Activated CD4-positive, alpha-beta T cell treated with anti-CD3 and anti-CD28 coated beads, Interleukin-2, amount 50 U/mL, for 48 hours (primary cell): Measurements from ENCODE around the gene CCDC142.

Experiments
- DNase-seq, 2 experiments: peaks; one replicate each; pipeline ENCODE4 v3.0.0-alpha.2; 2020

The CCDC142 gene, protein sequence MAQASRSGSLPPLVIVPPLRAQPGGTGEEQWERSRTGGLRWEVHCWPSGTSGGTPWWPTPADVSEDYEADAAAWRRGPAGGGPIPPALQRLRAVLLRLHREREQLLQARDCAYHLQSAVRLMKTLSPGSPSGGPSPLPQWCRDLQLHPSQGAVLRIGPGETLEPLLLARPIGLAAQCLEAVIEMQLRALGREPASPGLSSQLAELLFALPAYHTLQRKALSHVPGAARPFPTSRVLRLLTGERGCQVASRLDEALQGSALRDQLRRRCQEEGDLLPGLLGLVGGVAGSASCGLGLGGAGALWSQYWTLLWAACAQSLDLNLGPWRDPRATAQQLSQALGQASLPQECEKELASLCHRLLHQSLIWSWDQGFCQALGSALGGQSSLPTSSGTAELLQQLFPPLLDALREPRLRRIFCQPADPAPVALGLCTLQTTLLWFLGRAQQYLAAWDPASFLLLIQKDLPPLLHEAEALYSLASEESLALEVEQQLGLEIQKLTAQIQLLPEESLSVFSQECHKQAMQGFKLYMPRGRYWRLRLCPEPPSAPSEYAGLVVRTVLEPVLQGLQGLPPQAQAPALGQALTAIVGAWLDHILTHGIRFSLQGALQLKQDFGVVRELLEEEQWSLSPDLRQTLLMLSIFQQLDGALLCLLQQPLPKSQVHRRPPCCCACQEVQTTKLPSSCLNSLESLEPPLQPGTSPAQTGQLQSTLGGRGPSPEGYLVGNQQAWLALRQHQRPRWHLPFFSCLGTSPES

DNA sequence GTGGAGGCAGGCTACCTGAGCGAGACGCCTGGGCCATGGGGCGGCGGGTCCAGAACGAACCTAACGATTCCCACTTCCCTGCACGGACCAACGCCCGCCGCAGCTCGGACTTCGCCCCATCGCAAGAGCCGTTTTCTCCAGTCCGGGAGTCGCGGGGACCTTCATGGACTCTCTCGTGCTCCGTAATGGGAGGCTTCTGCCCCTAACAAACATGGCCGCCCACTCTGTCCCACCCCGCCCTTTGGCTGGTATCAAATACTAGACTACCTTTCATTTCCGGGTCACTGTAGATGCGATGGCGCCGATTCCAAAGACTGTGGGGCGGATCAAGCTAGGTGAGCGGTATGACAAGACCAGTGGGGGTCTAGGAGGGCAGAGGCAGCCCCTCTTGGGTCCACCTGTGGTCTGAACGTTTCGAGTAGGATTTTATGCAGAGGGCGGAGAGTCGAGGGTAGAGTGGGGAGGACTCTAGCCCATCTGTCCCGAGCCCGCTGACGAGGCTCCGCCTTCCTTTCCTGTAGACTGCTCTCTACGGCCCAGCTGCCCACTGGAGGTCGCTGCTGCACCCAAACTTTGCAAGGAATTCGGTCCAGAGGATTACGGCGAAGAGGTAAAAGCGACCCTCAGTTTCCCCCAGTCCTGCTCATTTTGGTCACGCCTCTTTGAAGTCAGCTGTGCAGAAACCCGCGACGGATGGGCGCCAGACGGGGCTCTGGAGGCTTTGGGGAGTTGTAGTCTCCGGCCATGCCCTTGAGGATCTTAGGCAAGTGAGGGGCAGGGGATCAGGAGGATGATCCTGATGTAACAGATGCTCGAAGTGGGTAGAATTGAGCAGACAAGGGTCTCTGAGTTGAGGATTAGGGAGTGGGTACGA lies at the start of gene CCDC142, which contains the start of gene TTC31:
CCDC142 (minus strand) TSS at position 198 of the 874 bp plus-strand sequence; CDS start at position 37, 161 bp downstream.
TTC31 (plus strand) TSS at position 281 of the 874 bp plus-strand sequence; CDS start at position 296, 15 bp downstream.
- DNase-seq: peak; percentile 94 to 97

DNA sequence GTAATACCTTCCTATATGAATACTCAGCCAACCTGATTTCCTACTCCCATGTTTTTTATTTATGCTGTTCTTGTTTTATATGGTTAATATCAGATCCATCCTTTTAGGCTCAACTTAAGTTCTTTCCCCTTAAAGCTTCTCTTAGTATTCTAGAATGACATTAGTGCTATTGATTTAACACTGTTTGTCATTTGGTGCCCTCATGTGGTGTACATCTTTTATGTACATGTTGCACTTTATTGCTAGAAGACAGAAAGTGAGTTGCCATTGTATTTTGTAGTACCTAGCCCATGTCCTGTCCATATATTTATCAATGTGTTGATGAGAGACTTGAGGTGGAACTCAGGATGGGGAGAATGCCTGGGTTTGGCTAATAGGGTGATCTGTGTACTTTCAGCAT lies 49.4 kb upstream of the CCDC142 start:
- no peak for DNase-seq

DNA sequence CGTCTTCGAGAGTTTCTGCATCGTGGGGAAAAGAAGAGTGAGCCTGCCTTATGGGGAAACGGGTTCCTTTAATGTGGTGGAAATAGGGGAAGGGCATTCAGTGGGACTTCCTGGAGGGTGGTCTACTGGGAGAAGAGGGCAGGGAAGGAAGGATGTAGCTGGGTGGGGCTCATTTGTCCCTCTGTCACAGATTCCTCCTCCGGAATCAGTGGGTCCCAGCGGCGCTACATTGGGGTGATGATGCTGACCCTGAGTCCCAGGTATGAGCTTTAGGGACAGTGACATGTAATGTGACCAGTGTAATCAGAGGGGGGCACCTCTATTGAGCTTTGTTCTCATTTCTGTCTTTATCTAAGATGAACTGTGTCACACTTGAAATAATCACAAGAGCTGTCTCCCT lies 48.9 kb upstream of the CCDC142 start:
- no peak for DNase-seq

DNA sequence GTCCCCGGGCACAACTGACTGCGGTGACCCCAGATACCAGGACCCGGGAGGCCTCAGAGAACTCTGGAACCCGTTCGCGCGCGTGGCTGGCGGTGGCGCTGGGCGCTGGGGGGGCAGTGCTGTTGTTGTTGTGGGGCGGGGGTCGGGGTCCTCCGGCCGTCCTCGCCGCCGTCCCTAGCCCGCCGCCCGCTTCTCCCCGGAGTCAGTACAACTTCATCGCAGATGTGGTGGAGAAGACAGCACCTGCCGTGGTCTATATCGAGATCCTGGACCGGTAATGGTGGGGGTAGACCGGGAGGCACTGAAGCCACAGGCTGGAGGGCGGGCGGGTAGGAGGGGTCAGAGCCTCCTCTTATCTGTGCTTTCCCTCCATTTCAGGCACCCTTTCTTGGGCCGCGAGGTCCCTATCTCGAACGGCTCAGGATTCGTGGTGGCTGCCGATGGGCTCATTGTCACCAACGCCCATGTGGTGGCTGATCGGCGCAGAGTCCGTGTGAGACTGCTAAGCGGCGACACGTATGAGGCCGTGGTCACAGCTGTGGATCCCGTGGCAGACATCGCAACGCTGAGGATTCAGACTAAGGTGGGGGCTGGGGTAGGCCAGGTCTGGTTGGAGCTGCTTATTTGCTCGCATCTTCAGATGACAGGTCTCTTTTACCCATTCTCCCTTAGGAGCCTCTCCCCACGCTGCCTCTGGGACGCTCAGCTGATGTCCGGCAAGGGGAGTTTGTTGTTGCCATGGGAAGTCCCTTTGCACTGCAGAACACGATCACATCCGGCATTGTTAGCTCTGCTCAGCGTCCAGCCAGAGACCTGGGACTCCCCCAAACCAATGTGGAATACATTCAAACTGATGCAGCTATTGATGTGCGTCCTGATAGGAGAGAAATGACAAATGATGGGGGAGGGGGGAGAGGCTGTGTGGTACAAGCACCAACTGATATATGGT lies 47.7 kb upstream of the CCDC142 start:
- peak; percentile 57 to 68 for DNase-seq

DNA sequence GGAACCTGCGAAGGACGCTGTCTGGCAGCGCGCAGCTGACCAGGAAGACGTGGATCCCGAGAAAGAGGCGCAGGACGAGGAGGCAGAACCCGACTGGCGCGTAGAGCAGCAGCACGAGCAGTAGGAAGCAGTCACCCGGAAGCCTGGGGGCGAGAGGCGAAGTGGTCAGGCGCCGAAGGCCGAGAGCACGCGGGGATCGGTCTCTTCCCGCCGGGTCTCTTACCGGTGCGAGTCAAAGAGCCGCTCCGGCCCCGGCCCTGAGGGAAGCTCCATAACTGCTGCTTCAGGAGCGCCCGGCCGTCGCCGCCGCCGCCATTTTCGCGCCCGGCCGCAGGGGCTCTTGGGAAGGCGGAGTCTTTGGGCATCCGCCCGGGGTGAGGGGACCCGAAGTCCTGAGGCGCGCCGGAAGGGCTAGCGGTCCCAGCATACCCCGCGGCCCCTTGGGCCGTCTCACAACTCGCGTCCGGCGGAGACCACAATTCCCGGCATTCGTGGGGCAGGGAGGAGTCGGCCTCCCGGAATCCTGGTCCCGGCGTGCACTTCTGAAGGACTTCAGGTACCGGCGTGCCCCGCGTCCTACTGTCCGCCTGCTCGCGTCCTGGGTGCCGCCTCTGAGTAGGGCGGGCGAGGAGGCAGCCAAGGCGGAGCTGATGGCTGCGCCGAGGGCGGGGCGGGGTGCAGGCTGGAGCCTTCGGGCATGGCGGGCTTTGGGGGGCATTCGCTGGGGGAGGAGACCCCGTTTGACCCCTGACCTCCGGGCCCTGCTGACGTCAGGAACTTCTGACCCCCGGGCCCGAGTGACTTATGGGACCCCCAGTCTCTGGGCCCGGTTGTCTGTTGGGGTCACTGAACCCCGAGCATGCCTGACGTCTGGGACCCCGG lies 46.8 kb upstream of the CCDC142 start, which contains the start of the genes AUP1 and HTRA2:
AUP1 (minus strand) TSS at position 350 of the 882 bp plus-strand sequence; CDS start at position 273, 77 bp downstream.
HTRA2 (plus strand) TSS at position 577 of the 882 bp plus-strand sequence; CDS start at position 651, 74 bp downstream.
- DNase-seq: peak; percentile 94 to 96

DNA sequence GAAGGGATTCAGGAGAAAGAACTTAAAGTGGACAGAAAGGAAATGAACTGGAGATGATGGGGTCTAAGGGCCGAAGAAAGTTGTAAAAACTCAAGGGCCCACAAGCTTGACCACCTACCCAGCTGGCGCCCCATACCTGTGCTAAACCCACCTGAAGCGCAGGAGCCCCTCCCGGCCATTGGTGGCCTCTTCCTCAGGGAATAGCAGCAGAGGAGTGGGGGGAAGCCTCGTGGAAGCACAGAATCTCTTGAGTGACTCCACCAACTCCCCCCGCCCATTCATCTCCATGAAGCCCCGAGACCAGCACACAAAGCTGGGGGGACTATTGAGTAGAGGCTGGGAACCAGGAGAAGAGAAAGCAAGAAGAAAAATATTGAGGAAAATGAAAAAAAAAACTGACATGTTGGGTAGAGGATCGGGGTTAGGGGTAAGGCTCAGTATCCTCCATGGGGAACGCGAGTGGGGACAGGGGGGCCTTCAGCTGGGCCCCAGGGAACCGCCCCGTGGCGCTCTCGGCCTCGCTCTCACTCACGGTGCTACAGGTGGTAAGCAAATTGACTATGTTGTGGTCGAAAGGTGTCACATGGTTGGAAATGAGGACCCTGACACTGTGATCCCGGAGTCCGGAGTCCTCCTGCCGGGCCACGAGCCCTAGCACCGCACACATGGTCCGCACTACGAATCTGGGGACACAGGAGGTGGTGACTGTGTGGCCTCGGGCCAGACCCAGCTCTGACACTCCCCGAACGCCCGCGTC lies 46.0 kb upstream of the CCDC142 start:
- DNase-seq: peak in 1 of 2 experiments; percentile 24

DNA sequence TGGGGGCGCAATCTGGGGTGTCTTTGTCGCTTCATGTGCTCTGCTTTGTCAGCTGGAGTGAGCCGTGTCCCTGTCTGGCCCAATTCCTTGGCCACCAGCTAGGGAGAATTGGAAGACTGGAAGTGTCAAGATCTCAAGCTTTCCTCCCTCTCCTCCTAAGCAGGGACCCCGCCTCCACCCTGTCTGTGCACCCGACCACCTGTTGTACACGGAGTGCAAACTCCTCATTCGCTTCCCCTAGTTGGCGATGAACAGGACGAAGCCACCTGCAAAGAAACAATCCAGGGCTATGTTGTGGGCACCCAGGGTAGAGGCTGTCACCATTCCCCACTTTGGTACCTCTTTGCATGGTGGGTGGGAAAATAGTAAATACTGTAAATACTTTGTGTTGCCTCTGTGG lies 44.9 kb upstream of the CCDC142 start:
- DNase-seq: no peak

DNA sequence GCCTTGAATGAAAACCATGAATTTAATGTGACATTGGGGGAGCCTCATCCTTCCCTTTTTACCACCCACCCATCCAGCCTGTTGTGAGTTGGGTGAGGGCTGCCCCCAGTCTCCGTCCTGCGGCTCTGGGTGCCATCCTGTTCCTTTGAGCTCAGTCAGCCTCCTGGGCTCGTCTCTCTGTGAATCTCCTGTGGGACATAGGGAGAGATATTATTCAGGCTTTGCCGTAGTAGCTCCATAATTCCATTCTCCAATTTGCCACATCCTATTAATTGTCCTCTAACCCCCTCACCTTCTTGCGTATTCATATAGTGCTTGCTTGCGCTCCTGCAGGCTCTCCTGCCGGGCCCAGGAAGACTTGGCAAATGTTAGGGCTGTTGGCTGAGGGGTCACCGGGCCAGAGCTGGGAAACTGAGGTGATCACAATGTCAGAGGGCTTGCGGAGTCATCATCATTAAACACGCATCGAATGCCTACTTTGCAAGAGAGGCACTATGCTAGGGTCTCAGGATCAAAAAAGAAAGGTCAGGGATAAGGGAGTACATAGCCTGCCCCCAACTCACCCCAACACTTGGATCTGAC lies 43.9 kb upstream of the CCDC142 start:
- no peak for DNase-seq

DNA sequence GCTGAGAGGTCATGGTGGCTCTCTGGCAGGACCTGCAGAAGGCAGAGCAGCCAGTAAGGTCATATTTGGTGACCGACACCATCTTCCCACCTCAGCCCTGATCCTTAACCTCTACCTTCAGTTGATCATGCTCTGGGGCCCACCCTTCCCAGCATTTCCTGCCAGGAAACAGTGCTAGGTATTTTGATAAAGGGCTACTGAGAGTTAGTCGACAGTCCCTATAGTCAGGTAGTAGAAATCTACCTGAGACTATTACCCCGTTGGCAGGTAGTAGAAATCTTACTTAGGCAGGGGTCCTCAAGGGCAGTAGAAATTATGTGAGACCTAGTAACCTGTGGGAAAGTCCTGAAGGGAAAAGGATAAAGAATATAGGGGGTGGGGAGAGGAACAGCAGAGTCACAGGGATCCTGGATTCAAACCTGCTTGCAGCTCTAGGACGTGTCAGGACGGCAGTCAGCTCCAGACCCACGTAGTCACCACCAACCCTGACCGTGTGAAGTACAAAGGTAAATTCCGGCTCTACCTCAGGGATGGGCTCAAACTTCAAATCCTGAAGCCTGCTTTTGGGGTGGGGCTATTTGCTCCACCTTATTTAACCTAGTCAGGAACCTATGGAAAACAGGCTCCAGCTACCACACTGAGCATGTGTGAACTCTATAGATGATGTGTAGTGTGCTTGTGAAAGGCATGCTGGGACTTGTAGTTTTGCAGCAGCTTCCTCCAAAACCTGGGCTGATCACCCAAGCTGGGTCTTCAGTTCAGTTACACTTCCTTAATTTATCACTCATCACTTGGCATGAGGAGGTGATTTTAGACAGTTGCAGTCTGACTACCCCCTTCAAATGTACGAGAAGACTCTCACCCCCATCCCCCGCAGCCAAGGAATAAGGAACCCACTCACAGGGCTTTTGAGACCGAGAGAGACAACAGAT lies 43.2 kb upstream of the CCDC142 start, which contains the start of gene DQX1:
DQX1 (minus strand) TSS at position 515 of the 932 bp plus-strand sequence; CDS start at position 13, 502 bp downstream.
- DNase-seq: no peak

DNA sequence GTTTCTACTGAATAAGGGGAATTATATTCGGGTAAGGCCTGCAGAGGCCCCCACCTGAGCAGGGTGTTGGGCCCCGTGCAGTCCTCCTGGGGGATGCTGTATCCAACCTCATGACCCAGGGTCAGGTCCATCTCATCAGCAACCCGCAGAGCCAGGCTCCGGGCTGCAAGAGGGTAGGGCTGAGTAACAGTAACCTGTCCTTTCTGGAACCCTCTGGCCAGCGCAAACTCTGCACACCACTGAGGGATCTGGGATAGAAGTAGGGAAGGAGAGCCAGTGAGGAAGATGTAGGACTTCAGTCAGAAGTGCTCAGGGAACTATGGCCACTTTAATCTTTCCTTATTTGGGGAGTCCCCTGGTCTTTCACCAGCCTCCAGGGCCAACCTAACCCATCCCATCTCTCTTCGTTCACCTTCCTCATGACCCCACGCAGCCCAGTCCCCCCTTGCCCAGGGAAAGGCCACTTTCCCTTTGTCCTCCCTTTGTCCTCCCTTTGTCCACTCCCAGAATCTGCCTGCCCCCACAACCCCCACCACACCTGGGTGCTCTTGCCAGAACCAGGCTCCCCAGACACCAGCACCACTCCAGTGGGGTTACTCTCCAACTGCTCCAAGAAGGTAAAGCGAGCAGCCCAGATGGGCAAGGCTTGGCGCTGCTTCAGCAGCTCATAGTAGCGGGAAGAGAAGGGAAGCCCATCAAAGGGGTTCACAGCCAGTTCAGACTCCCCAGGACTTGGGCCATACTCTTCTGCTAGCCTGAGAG lies 42.3 kb upstream of the CCDC142 start:
- no peak for DNase-seq

DNA sequence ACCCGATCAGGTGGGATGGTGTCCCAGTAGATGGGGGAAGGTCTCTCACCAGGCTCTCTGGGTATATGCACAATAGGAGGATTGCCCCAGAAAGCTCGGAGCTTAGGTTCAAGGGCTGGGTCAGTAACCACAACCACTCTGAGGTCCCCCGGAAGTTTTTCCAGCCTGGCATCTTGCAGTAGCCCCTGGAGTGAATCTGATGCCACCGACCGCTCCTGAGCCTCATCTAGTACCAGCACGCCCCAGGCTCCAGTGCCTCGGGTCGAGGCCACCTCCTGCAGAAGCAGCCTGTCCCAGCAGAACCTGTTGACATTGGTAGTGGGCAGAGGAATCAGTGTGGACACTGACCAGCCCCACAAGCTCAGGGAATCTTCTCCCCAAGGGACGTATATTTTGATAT lies 41.2 kb upstream of the CCDC142 start:
- DNase-seq: no peak

DNA sequence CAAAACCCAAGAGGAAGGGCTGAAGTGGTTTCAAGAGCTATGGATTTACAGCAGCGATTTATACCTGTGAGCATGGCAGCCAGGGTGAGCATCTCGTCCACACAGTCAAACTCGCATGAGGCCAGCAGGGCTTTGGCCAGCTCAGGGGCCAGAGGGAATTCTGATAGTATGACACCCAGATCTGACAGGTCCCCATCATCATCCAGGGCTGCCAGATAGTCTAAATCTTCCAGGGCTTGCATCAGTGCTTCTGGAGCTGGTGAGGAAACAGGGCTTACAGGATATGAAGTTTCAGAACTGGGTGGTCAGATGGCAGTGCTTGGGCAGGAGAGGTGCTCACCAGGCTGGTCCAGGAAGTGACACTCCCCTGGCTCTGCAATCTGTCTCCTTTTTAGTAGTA lies 39.7 kb upstream of the CCDC142 start:
- no peak for DNase-seq

DNA sequence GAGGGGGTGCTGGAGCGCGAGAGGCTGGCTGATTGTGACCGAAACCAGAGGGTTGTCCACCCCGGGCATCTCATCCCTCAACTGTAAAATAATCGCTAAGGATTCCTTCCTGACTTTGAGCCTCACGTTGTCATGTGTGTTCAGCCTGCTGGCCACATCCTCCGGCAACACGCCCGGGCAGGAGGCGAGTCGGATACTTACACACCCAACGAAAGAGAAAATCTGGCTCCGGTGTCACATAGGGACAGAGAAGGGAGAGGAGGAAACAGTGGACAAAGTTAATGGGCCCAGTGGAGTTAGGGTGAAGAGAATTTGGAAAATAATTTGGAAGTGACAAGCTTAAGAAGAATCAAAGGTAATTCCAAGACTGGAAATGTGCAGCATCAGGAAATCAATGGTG lies 33.9 kb upstream of the CCDC142 start:
- DNase-seq: no peak

DNA sequence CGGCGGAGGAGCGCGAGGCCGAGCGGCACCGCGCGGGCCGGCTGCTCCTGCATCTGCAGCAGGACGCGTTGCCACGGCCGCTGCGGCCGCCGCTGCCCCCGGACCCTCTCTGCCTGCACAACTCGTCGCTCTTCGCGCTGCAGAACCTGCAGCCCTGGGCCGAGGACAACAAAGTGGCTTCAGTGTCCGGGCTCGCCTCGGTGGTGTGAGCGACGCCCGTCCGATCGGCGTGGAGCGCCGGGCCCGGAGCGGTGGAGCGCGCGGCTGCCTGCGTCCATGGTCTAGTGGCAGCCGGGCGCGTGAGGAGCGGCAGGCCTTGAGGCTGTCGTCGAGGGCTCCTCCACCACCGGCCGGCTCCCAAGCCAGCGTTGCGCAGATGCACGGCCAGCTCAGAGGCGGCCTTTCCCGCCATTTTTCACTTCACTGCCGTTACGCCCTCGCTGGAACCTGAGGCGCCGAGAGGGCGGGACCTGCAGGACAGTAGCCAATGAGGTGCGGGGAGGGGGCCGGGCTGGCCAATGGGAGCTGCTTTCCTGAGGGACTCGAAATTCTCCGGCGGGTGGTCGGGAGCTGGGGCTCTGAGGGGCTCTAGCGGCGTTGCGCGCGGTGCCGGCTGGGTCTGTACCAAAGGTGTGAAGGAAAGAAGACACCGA lies 33.3 kb upstream of the CCDC142 start:
- peak; percentile 74 to 82 for DNase-seq

DNA sequence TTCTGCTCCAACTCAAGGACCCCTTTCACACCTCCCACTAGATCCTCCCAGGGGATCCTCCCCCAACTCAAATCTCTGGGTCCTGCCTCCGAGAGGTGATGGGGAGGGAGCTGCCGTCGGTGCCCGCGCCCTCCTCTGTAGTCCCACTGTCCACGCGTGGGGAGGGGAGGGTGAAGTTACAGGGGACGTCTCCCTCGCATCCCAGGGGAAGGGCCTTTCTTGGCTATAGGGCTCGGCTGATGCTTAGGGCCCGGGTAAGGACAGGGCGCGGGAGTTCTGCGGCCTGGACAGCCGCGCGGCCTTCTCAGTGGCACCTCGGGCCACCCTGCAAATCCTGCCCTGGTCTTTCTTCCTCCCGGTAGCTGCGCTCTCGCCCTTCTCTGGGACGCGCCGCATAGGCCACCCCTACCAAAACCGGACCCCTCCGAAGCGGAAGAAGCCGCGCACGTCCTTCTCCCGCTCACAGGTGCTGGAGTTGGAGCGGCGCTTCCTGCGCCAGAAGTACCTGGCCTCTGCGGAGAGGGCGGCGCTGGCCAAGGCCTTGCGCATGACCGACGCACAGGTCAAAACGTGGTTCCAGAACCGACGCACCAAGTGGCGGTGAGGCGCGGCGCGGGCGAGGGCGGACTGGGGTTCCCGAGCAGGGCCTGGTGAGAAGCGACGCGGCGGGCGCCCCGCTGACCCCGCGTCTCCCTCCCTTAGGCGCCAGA lies 32.6 kb upstream of the CCDC142 start:
- no peak for DNase-seq
